Glomerular visceral epithelial cell (primary cell): Measurements from ENCODE around the gene SLCO3A1.
"Not testable (repeated sequence)": the region's sequence is repeated elsewhere in the genome, so short reads cannot be mapped to it uniquely, and the experiment has no call there.

Source experiments
- DNase-seq: peaks from one replicate; pipeline ENCODE4 v3.0.0-alpha.2; 2016; ENCODE audit errors: extremely low spot score

Gene SLCO3A1

DNA sequence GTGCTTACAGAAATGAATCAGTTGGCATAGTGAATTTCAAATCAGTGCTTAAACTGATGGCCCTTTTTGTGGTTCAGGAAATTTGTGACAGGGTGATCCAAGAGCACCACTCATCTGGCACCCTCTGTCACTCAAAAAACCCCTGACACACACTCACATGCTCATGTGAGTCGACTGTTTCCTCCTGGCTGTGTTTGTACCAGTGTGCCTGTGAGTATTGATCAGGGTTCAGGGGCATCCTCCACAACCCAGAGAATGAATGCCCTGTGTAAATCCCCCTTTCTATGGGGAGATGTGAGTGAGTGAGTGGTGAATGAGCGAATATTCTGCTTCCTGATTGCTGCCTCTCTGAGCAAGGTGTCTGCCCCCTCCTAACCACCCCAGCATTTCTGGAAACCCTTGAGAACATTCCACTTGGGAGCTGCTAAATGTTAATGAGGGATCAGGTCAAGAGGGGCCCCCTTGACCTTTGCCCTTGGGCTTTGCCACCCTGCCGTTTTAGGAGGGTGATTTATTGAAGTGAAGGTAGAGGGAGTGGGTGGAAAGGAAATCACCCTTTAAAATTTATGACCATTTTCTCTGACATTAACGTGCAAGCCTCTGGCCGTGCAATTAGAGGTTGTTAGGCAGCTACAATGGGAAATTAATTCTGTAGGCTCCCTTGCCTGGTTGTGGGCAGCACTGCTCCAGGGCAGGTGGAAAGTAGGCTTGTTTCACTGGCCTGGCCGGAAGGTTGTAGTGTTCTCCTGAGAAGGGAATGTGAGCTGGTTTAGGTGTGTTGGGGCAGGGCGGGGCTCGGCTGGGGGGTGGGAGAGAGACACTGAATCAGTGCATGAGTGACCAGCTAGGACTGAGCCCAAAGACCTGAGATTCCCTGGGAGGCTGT lies 87.2 kb downstream of the SLCO3A1 start:
- no peak for DNase-seq

DNA sequence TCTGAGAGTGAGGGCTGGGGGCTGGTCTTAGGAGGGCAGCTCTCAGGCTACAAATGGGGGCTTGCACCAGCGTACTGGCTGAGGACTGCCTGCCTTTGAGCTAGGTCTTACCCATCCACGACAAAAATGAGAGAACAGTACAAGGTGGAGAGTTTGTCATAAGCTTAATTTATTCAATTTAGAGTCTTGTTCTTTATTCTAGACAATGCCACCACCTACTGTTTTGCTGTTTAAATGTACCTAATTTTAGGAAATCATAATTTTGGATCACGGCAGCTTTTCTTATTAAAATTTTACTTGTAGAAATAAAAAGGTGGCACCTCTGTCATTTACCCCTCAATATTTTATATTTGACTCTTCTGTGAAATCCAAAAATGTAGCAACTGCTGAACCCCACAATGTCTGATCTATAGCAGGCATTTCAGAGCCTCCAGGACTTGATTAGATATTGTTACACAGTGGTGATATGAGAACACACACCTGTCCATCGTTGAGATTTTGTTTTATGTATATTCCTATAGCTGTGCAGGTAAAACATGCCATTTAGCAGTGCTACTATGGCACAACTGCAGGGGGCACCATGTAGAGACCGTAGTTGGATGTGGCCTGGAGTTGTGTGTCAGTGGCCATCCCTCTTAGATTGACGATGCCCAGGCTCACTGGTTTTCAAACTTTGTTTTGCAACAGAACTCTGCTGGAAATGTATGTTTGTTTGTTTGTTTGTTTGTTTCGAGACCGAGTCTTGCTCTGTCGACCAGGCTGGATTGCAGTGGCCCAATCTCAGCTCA lies 88.6 kb downstream of the SLCO3A1 start:
- DNase-seq, result no peak

DNA sequence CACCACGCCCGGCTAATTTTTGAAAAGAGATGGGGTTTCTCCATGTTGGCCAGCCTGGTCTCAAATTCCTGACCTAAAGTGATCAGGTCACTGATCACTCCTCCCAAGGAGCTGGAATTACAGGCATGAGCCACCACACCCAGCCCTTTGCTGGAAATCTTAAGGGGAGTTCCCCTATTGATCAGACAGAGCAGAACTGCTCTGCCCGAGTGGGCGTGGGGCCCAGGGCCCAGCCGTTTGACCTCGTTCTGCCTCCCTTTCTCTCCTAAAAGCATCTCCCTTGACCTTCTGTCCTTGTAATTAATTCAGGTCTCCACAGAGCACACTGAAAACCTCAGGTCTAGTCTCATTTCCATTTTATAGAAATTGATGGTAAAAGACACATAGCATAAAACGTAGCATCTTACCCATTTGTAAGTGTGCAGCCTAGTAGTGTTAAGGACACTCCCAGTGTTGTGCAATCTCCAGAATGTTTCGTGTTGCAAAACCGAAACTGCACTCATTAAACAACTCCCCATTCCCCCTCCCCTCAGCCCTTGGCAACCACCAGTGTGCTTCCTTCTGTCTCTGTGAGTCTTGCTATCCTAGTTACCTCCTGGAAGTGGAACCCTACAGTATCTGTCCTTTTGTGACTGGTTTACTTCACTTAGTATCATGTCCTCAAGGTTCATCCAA lies 89.3 kb downstream of the SLCO3A1 start:
- DNase-seq, result no peak

DNA sequence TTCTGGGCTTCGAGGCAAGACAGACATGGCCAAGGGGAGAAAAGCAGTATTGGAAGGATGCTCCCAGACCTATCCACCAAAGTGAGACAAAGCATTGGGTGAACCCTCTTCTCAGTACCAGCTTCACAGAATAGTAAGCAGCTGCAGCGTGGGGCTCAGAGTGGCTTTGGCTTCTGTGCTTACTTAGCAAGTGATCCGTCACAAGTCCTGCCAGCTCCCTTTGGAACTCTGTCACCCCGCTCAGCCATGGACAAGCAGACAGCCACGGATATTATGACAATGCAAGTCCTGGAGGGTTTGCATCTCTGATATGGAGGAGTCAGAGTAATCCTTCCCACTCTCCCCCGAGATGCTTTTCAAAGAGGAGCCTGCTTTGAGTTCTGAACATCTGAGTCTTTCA lies 90.8 kb downstream of the SLCO3A1 start:
- no peak for DNase-seq

DNA sequence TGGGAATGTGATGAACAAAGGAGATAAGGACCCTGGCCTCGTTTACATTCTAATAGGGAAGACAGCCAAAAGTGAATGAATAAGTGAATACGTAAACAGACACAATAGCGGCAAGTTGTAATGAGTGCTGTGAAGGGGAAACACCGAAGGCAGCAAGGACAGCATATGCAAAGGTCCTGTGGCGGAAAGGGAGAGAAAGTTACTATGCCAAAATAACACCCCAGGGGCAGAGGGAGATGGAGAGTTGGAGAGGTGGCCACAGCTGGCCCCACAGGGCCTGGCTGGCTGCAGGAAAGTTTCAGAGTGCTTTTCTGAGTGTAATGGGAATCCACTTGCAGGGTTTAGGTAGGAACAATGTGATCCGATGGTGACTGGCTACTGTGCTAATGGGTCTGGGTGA lies 91.9 kb downstream of the SLCO3A1 start:
- DNase-seq, result no peak

DNA sequence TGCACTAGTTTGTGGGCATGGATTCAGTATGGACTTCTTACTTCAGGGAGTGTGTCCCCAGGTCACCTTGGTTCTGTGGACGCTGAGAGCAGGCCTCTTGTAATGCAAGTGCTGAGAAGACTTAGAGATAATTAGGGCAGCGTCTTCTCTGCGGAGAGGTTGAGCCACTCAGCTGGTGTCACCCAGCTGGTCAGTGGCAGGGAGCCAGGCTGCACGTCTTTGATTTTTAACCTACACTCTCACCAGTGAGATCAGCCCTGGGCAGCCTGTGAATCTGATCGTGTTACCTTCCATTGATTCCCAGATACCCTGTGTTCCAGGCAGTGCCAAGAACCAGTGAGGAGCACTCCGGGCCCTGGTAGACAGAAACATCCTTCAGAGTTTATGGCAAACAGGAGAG lies 92.6 kb downstream of the SLCO3A1 start:
- DNase-seq, result no peak

DNA sequence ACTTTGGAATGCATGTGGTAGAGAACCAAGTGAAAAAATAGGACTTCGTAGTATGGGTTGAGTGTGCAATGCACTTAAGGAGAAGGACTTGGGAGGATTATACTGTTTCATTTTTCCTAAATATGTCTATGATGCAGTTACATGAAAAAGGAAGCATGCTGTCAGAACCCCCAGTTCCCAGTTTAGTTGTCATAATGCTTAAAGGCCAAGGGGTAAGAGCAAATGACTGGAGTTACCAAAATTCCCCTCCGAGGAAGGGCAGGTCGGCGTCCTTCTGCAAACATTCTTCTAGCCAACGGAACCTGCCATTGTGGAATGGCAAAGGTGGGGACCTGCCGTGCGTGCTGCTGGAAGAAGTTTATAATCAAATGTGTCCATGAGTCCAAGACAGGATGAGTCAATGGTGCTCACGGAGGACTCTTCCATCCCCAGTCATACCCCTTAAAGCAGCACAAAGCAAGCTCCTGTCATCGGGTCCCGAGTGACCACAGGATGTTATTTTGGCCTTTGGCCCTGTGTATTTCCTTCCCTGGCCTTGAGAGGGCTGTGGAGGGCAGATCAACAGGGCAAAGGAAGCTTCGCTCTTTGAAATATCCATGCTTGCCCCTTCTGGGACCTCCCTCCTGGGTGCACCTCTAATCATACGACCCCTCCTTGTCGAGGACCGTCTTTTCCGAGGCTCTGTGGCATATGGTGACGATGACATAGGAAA lies 93.2 kb downstream of the SLCO3A1 start:
- DNase-seq, result no peak

DNA sequence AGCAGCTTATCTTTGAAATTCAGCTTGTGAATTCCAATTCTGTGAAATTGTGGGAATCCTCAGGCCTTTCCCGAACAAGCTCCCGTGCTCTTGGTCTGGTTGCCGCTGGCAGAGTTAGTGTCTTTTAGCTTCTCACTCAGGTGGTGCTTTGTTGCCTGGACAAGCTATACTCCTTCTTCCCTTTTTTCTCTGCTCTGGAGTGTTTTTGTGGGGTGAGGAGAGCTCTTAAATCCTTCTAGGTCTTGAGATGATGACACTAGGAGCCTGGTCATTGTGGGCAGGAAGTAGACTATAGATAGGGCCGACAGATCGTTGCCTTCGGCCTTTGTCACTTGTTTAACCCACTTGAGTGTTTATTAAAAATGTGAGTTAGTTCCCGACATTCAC lies 93.8 kb downstream of the SLCO3A1 start:
- DNase-seq, result no peak

DNA sequence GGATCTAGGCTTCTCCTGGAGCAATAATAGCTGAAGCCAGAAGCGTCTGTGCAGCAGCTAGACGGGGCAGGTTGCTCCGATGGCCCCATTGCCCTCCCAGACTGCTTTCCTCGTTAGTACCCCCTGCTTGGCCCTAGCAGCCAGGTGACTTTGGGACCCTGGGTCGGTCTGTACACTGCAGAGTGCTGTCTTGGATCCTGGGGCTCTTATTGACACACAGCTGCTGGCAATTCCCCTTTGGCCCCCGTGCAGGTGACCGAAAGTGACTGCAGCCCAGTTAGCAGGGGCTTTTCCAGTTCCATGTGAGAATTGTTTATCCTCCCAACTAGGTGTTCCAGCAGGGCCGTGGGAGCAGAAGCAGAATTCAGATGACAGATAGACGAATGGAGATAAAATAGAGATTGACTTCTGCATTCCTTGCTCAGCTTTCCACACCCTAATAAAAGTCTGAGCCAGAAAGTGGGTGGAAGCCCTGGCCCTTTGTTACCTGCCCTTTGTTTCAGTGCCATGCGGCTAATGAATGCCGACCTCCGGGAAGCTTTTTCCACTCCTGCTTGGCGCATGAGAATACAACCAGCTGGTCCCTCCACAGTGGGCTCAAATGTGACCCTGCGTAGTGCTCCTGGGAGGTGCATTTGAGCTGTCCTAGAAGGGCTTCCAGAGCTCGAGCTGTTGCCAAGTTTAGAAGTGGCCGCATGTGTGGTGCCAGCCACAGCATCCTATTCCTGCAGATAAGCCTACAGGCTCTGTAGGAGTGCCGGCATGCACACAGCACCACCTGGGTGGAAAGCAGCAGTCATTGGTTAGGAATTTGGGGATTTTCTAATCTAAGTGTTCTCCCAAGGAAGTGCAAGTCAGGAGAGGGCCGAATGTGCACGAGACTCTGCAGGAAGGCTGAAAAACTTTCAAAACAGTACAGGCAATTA lies 94.4 kb downstream of the SLCO3A1 start:
- DNase-seq, result no peak

DNA sequence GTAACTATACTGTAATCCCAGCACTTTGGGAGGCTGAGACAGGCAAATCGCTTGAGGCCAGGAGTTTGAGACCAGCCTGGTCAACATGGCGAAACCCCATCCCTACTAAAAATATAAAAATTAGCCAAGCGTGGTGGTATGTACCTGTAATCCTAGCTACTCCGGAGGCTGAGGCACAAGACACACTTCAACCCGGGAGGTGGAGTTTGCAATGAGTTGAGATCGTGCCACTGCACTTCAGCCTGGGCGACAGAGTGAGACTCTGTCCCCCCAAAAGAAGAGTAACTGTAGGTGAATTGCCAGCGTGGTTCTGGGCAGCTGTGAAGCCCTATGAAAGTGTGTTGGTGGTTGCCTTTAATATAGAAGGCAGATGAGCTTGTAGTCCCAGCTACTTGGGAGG lies 95.9 kb downstream of the SLCO3A1 start:
- no peak for DNase-seq

DNA sequence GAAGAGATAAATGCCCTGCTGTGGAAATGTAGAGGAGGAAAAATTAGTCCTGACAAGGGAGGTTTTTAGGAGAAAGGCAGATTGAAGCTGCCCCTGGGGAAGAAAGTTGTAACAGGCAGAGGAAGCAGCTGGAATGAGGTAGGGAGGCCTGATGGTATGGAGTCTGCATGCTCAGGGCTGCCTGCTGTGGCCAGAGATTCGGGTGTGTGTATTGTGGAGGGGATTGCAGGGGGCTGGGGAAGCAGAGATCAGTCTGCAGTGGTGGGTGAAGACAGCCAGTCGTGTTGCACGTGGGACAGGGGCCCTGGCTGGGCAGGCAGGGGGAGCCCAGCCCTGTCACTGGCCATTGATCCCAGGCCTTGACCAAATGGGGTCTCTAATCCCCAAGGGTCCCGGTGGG lies 96.5 kb downstream of the SLCO3A1 start:
- no peak for DNase-seq

DNA sequence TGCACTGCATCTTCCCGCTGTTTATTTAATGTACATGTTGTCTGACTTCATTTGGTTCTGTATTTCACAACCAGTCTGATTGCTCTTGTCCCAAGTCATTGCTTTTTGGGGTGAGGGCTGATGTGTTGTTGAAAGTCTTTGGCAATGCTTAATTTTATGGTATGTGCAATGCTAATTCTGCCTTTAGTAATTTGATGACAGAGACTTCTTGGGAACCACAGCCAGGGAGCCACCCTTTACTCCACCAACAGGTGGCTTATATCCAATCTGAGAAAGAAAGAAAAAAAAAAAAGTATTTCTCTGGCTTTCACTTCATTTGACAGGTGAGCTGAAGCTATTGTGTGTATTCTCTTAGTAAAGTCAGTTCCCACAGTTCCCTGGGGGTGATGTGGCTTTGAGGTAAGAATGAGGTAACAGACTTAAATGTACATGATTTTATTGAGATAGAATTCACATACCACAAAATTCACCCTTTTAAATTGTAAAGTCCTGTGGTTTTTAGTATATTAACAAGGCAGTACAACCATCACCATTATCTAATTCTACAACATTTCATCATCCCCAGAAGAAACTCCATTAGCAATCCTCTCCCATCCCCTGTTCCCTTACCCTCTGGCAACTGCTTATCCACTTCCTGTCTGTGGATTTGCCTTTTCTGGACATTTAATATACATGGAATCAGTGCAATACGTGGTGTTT lies 97.3 kb downstream of the SLCO3A1 start:
- DNase-seq, result no peak

DNA sequence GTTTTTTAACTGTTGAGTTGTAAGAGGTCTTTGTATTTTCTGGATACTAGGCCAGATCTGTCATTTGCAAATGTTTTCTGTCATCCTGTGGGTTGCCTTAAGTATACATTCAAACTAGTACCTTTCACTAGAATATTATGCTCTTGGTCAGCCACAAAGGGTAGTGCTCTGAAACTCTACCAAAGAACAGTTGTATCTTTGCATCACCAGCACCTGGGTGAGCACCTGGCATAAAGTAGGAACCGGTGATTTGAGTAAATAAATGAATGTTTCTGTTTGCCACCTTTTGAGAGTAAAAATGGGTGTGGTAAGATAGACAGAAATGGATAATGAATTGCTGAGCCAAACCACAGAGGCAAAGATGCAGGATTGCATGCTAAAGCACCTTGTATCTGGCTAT lies 98.7 kb downstream of the SLCO3A1 start:
- DNase-seq, result no peak

DNA sequence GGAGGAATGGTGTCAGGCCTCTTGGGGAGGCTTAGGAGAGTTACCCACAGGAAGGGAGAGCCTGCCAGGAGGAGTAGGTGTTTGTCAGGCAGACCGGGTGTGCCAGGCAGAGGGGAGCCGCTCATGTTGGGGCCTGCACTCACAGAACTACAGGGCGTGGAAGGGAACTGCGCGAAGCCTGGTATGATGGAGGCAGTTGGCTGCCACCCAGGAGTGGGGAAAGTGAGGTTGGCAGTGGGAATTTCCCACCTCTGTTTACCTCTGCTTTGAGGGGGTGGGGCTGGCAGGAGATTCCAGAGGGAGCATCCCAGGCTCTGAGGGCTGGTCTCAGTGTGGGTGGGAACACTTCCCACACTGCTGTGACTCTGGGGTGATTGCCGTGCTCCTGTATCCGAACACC lies 99.9 kb downstream of the SLCO3A1 start:
- no peak for DNase-seq

DNA sequence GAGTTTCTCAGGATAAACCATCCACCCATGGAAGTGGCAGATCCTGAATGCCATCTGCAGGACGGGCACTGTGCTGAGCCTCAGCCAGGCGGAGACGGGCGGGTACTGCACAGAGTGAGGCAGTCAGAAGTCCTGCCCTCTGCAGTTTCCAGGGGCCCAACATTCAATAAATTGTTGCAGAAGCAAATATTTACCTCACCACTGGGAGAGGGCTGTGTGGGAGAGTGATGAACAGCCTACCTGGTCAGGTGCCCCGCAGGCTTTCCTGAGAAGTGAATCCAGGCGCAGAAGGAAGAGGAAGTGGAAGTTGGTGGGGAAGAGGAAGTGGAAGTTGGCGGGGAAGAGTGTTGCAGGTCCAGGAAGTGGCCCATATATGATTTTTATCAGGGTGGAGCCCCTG lies 100.8 kb downstream of the SLCO3A1 start:
- DNase-seq, result no peak

DNA sequence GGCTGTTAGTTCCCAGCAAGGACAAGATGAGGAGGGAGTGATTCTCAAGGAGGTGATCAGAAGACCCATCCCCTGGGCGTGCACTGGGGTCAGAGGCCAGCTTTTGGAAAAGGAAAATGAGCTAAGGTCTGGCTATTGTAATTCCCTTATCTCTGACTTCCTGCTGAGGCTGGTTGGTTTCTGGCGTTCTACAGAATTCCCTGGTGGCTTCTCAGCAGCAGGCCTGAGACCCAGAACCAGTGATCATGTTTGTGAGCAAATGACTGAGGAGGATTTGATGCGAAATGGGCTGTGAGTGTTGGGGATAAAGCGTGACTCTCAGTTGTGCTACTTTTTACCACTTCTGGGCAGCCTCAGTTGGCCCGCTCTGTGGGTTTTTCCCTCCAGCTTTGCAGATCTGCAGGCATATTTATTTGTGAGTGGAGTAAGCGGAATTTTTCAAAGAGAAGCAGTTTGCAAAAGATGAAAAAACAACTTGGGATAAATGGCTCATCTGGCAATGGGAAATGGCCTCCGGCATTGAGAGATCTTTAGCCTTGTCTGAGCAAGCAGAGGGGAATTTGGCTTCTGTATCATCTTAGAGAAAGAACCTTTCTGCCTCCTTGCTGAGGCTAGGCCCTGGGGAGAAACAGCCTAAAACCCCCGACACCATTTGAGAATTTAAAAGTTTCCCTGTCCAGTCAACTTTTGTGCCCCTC lies 102.7 kb downstream of the SLCO3A1 start:
- no peak for DNase-seq

DNA sequence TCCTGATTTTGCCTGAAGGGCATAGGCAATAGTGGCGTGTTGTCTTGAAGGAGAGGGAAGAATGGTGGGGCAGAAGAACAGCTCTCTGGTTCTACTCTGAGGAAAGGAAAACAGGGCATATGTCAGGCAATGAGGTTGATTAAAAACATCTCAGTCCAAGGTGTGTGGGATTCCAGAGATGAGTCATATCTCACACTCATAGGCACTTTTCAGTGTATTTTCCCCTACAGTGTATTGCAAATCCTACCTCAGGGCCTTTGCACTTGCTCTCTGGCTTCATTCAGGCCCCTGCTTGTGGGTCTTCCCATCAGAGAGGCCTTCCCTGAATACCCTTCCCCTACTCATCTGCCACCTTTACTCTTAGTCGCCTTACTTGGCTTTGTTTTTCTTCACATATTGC lies 107.8 kb downstream of the SLCO3A1 start:
- DNase-seq, result no peak

DNA sequence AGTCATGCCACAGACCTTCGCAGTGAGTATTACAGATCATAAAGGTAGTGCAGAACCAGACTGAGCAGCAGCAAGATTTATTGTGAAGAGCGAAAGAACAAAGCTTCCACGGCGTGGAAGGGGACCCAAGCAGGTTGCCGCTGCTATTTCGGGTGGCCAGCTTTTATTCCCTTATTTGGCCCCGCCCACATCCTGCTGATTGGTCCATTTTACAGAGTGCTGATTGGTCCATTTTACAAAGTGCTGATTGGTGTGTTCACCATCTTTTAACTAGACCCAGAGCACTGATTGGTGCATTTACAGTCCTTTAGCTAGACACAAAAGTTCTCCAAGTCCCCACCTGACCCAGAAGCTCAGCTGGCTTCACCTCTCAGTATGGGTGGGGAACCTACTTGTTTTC lies 110.2 kb downstream of the SLCO3A1 start:
- DNase-seq, result not testable (repeated sequence)

DNA sequence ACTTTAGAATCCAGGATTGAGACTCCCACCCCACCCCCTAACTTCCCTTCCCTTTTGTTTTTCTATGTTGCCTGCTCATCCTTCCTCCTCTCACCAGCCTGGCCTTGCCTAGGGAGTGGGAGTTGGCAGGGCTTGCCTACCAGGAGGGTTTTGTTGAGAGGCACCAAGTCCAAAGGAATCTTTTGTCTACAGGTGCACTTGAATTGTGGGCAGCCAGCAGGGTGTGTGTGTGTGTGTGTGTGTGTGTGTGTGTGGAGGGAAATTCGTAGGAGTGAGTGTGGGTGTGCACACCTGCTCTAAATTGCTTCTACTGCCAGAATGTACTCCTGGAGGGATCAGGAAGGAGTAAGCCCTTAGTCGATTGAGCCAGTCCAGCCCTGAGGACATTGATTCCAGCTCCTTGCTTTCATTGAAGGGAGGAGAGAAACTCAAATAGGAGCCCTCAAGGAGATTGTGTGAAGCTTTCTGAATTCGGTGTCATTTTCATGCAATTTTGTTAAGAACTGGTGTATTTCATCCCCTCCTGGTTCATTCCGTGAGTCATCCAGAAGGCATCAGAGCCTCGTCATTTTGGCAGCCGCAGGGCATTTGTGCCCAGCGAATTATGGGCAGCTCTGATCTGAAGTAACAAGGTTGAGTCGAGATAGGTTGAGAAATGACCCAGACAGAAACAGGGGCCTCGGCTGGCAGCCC lies 112.1 kb downstream of the SLCO3A1 start:
- no peak for DNase-seq
